Measurements from ENCODE around the gene C1orf116. TPM values are rescaled to one million over a fixed set of nuclear protein-coding genes. Genes with fewer than 3 reads are reported as not detected.

The C1orf116 gene
- total and polyA plus RNA-seq, 4 donors, result 0.27 to 0.79 (median 0.46) TPM

DNA sequence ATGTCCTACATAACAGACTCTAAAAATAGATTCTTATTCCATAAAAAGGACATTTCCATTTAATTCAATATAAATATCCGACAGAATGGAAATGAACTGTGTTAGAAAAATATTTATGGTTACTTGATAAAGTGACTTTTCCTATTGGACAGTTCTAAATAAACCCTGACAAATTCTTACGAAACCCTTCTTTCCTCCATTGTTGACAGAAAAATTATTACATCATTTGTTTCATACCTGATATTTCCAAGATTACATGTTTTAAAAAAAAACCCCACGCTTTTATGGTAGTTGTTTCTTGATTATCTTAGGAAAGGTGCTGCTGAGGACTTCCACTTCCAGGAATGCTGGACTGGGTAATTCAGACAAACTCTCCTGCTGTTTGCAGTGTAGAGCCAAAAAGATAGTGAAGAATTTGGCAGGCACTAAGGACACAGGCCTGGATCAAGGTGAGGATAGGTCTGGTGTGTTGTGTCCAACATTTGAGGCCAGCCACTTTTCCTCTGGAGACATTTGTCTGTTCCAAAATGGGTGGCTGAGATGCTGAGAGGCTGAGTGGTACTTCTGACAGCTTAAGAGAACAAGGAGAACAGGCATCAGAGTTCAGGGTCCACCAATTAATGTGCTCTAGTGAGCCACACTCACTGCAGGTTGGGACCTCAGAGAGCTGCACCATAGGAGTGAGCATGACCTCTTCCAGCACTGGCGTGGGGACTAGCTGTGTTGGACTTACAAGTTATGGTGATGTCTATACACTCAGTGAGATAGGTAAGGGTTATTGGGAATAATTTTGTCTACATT is 7.0 kb upstream of the C1orf116 start:
- peaks cover 4 to 17% (median 7%) of the 10 kb centered on the region in 4 donors for H3K4me1 ChIP-seq (ENCODE audit: control insufficient read depth in 4 of 4, insufficient read depth in 4 of 4, low read length in 3 of 4)
- WGBS, result 67% methylated on average over 4 of the region's 4 CpGs
- DNase-seq (ENCODE audit: low spot score), result peak; percentile 21
- peaks cover 0 to 2% (median 0%) of the 10 kb centered on the region in 4 donors for H3K36me3 ChIP-seq (ENCODE audit: control insufficient read depth in 4 of 4, insufficient read depth in 3 of 4, low read depth in 1 of 4, low read length in 3 of 4)
- no peak overlapping the region for H3K27ac ChIP-seq (ENCODE audit: low read depth in 1 of 2, low read length in 2 of 2)
- TF ChIP-seq HNF4G (IDR thresholded peaks at IDR 0.05) (no peak), HNF4A (conservative IDR thresholded peaks at IDR 0.05) (peak in 1 of 2 donors; percentile 17)
- no peaks in the 10 kb centered on the region for H3K9me3 ChIP-seq (ENCODE audit: control insufficient read depth in 4 of 4, low read length in 3 of 4)
- H3K9ac ChIP-seq (ENCODE audit: low read depth in 1 of 2, low read length in 2 of 2), result no peak overlapping the region
- H3K4me3 ChIP-seq (ENCODE audit: low read depth in 1 of 3, low read length in 3 of 3), result no peak overlapping the region
- H3K27me3 ChIP-seq (ENCODE audit: control insufficient read depth in 4 of 4, insufficient read depth in 4 of 4, low read length in 3 of 4), result no peaks in the 10 kb centered on the region

DNA sequence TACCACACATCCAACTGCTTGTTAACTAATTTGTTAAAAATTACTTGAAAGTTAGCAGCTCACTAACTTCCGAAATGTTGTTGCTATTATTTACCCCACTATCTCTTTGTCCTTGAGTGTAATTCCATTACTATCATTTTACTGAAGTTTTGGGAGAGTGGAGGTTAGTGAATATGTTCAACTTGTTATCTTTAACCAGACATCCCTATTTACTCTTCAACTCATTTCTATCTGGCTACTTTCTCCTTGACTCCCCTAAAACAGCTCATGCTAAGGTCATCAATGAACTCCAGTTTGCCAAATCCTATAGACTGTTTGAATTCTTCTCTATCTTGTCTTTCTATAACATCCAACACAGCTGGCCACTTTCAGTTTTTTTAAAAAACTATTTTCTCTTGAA is 4.3 kb upstream of the C1orf116 start:
- Histone ChIP-seq H3K4me3 (ENCODE audit: low read depth in 1 of 3, low read length in 3 of 3) (no peak overlapping the region), H3K36me3 (ENCODE audit: control insufficient read depth in 4 of 4, insufficient read depth in 3 of 4, low read depth in 1 of 4, low read length in 3 of 4) (no peaks in the 10 kb centered on the region), H3K9ac (ENCODE audit: low read depth in 1 of 2, low read length in 2 of 2) (no peak overlapping the region), H3K27me3 (ENCODE audit: control insufficient read depth in 4 of 4, insufficient read depth in 4 of 4, low read length in 3 of 4) (no peaks in the 10 kb centered on the region), H3K27ac (ENCODE audit: low read depth in 1 of 2, low read length in 2 of 2) (no peak overlapping the region), H3K9me3 (ENCODE audit: control insufficient read depth in 4 of 4, low read length in 3 of 4) (no peaks in the 10 kb centered on the region), H3K4me1 (ENCODE audit: control insufficient read depth in 4 of 4, insufficient read depth in 4 of 4, low read length in 3 of 4) (peaks cover 2 to 13% (median 10%) of the 10 kb centered on the region in 4 donors)
- WGBS, result 94% methylated on average over 1 of the region's 1 CpG
- TF ChIP-seq EGR1 (IDR thresholded peaks at IDR 0.05; ENCODE audit: low read depth in 2 of 2) (no peak), NR2F2 (IDR thresholded peaks at IDR 0.05) (no peak), JUND (IDR thresholded peaks at IDR 0.05) (no peak), HNF4A (conservative IDR thresholded peaks at IDR 0.05) (no peak), MAX (IDR thresholded peaks at IDR 0.05) (no peak), REST (IDR thresholded peaks at IDR 0.05) (no peak), CTCF (IDR thresholded peaks at IDR 0.05; ENCODE audit: low read depth, low read length, missing input control) (no peak), GABPA (IDR thresholded peaks at IDR 0.05 in 1 of 2, conservative IDR thresholded peaks at IDR 0.05 in 1 of 2) (no peak), SP1 (IDR thresholded peaks at IDR 0.05) (no peak), RXRA (IDR thresholded peaks at IDR 0.05) (no peak), FOXA2 (IDR thresholded peaks at IDR 0.05) (no peak), RAD21 (IDR thresholded peaks at IDR 0.05) (no peak), YY1 (IDR thresholded peaks at IDR 0.05) (no peak), TAF1 (conservative IDR thresholded peaks at IDR 0.05) (no peak), HNF4G (IDR thresholded peaks at IDR 0.05) (no peak), FOXA1 (IDR thresholded peaks at IDR 0.05) (no peak)
- TF ChIP-seq, protein P1, sequence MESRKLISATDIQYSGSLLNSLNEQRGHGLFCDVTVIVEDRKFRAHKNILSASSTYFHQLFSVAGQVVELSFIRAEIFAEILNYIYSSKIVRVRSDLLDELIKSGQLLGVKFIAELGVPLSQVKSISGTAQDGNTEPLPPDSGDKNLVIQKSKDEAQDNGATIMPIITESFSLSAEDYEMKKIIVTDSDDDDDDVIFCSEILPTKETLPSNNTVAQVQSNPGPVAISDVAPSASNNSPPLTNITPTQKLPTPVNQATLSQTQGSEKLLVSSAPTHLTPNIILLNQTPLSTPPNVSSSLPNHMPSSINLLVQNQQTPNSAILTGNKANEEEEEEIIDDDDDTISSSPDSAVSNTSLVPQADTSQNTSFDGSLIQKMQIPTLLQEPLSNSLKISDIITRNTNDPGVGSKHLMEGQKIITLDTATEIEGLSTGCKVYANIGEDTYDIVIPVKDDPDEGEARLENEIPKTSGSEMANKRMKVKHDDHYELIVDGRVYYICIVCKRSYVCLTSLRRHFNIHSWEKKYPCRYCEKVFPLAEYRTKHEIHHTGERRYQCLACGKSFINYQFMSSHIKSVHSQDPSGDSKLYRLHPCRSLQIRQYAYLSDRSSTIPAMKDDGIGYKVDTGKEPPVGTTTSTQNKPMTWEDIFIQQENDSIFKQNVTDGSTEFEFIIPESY (IDR thresholded peaks at IDR 0.05), result no peak
- no peak for DNase-seq (ENCODE audit: low spot score)
